Activated B cell treated with CpG ODN at 0.5 μM for 24 hours (primary cell): ENCODE measurements around the gene TGFBR1. TPM values are rescaled to one million over a fixed set of nuclear protein-coding genes. Genes with fewer than 3 reads are reported as not detected.

Source experiments
- ATAC-seq: fragments of 200-7000 bp; cut with Tn5 transposase; one replicate; pipeline ENCODE4 v1.10.0; 2021; ENCODE audit warnings: low read depth, mild to moderate bottlenecking, moderate library complexity
- CTCF ChIA-PET: fragments of 350-600 bp; sonication (Branson Sonifier 250); formaldehyde crosslinking; loops from one replicate; lab custom pipeline; 2021; ENCODE audit warnings: antibody characterized with exemption; lab: Charles Lee
- POLR2A ChIA-PET: fragments of 350-600 bp; sonication (Branson Sonifier 250); formaldehyde crosslinking; loops from one replicate; lab custom pipeline; 2021; ENCODE audit warnings: antibody characterized with exemption; lab: Charles Lee
- DNase-seq: peaks from one replicate; pipeline ENCODE4 v3.0.0; 2022
- H3K27ac Mint-ChIP-seq: one replicate; pipeline ENCODE4 v1.8.0; 2020; ENCODE audit warnings: mixed read lengths
- H3K27me3 Mint-ChIP-seq: one replicate; pipeline ENCODE4 v1.8.0; 2021; ENCODE audit warnings: mixed read lengths
- H3K36me3 Mint-ChIP-seq: one replicate; pipeline ENCODE4 v1.8.0; 2021; ENCODE audit warnings: low read depth, mixed read lengths
- H3K4me1 Mint-ChIP-seq: one replicate; pipeline ENCODE4 v1.8.0; 2021; ENCODE audit warnings: mixed read lengths
- H3K4me3 Mint-ChIP-seq: one replicate; pipeline ENCODE4 v1.8.0; 2020; ENCODE audit warnings: mild to moderate bottlenecking, mixed read lengths
- H3K9me3 Mint-ChIP-seq: one replicate; pipeline ENCODE4 v1.8.0; 2020; ENCODE audit warnings: mixed read lengths
- CTCF ChIP-seq: fragments of 200-600 bp; IDR thresholded peaks from one replicate; pipeline ENCODE4 v1.8.0; 2022; ENCODE audit warnings: antibody characterized with exemption, mild to moderate bottlenecking
- intact Hi-C: fragments of 100-400 bp; cut with micrococcal nuclease; formaldehyde crosslinking; loops from one replicate; pipeline ENCODE4 v1.15.1; 2024
- total RNA-seq: library from RNA; stranded (reverse); gene quantifications from 2 replicates; pipeline ENCODE4 v1.2.3, GENCODE V29; 2022

Gene TGFBR1
- total RNA-seq, 1 donor from 2014 or later, result 65.3 TPM

- intact Hi-C loops, result no loop called here
- no peak overlapping the region for H3K4me3 Mint-ChIP-seq
- DNase-seq, result no peak
- TF ChIP-seq CTCF, result no peak
- H3K27ac Mint-ChIP-seq, result no peak overlapping the region
- ChIA-PET POLR2A (no interaction called here), CTCF (no interaction called here)
- no peaks in the 10 kb centered on the region for H3K9me3 Mint-ChIP-seq
- ATAC-seq, result no peak
- no peaks in the 10 kb centered on the region for H3K36me3 Mint-ChIP-seq
- H3K4me1 Mint-ChIP-seq, result peaks cover 24% of the 10 kb centered on the region
- no peaks in the 10 kb centered on the region for H3K27me3 Mint-ChIP-seq
These were observed 41.4 kb upstream of the TGFBR1 start for GRCh38 chr9:99063522-99063921.

GRCh38 chr9:99066571-99066970, 38.3 kb upstream of the TGFBR1 start:
- no peak for TF ChIP-seq CTCF
- intact Hi-C loops, result no loop called here
- DNase-seq (no peak), ATAC-seq (no peak)
- Mint-ChIP-seq H3K36me3 (no peaks in the 10 kb centered on the region), H3K4me1 (peaks cover 8% of the 10 kb centered on the region), H3K27ac (no peak overlapping the region), H3K4me3 (no peak overlapping the region), H3K27me3 (no peaks in the 10 kb centered on the region), H3K9me3 (no peaks in the 10 kb centered on the region)
- POLR2A ChIA-PET, result interaction anchor here (0.7 to 1.2 kb wide), 4 partner anchors 9 to 1658 kb away, joined by 4 to 19 read pairs (median 6); no protein-coding TSS in a partner anchor
- CTCF ChIA-PET, result interaction anchor here (0.9 kb wide), 1 partner anchor 66 kb away, joined by 3 read pairs; no protein-coding TSS in a partner anchor

- TF ChIP-seq CTCF, result no peak
- peak overlapping the region; percentile 47 for H3K27ac Mint-ChIP-seq
- no peak overlapping the region for H3K4me3 Mint-ChIP-seq
- intact Hi-C loops, result no loop called here
- no peaks in the 10 kb centered on the region for H3K9me3 Mint-ChIP-seq
- no peaks in the 10 kb centered on the region for H3K36me3 Mint-ChIP-seq
- peaks cover 8% of the 10 kb centered on the region for H3K4me1 Mint-ChIP-seq
- POLR2A ChIA-PET, result no interaction called here
- DNase-seq (no peak), ATAC-seq (no peak)
- CTCF ChIA-PET, result no interaction called here
- no peaks in the 10 kb centered on the region for H3K27me3 Mint-ChIP-seq
These were observed 35.8 kb upstream of the TGFBR1 start for GRCh38 chr9:99069075-99069474.

- CTCF ChIA-PET, result no interaction called here
- no peaks in the 10 kb centered on the region for H3K9me3 Mint-ChIP-seq
- H3K4me3 Mint-ChIP-seq, result no peak overlapping the region
- TF ChIP-seq CTCF, result no peak
- H3K27me3 Mint-ChIP-seq, result no peaks in the 10 kb centered on the region
- no peak for ATAC-seq
- no peak for DNase-seq
- POLR2A ChIA-PET, result no interaction called here
- H3K4me1 Mint-ChIP-seq, result peaks cover 8% of the 10 kb centered on the region
- intact Hi-C loops, result no loop called here
- no peak overlapping the region for H3K27ac Mint-ChIP-seq
- no peaks in the 10 kb centered on the region for H3K36me3 Mint-ChIP-seq
These were observed 35.4 kb upstream of the TGFBR1 start for GRCh38 chr9:99069546-99069945.

GRCh38 chr9:99070681-99071080, 34.2 kb upstream of the TGFBR1 start:
- no peak overlapping the region for H3K4me3 Mint-ChIP-seq
- H3K4me1 Mint-ChIP-seq, result peaks cover 8% of the 10 kb centered on the region
- TF ChIP-seq CTCF, result no peak
- H3K9me3 Mint-ChIP-seq, result no peaks in the 10 kb centered on the region
- no peak for ATAC-seq
- ChIA-PET POLR2A (interaction anchor here (0.7 kb wide), 1 partner anchor 710 kb away, joined by 3 read pairs; no protein-coding TSS in a partner anchor), CTCF (interaction anchor here (0.9 kb wide), 1 partner anchor 70 kb away, joined by 3 read pairs; no protein-coding TSS in a partner anchor)
- DNase-seq, result no peak
- no peaks in the 10 kb centered on the region for H3K36me3 Mint-ChIP-seq
- no peaks in the 10 kb centered on the region for H3K27me3 Mint-ChIP-seq
- H3K27ac Mint-ChIP-seq, result no peak overlapping the region
- intact Hi-C loops, result no loop called here
